Forelimb muscle (tissue), 1 donor: ENCODE data around the gene NKIRAS2. TPM values are rescaled to one million over a fixed set of nuclear protein-coding genes. Genes with fewer than 3 reads are reported as not detected.
"Not testable (repeated sequence)": the region's sequence is repeated elsewhere in the genome, so short reads cannot be mapped to it uniquely, and the experiment has no call there.

Experiments
- DNase-seq: peaks from one replicate; pipeline ENCODE4 v3.0.0-alpha.2; 2013; ENCODE audit warnings: low read depth
- polyA plus RNA-seq: library from polyadenylated mRNA; unstranded; fragments of 120-200 nt; gene quantifications from one replicate; pipeline ENCODE4 v1.2.1, GENCODE V29; 2013; ENCODE audit not compliant: insufficient read length

NKIRAS2 gene
- polyA plus RNA-seq, 1 donor = 47.9 TPM

DNA sequence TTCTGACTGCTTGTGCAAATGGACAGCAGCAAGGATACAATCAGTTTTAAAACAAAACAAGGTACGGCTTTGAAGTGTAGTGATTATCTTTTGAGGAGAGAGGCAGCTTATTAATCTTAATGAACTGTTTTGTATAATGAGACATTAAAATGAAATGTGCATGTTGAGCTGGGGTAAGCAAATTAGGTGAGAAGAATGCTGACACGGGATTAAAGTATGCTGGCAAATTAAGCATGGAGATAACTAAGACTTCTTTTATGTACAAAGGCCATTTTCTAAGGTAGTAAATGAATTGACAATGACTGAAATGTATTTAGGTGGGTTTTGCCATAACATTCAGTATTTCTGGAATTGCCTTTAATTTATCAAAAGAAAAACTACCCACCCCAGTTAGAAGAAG, 21.4 kb upstream of the NKIRAS2 start:
- DNase-seq = no peak

DNA sequence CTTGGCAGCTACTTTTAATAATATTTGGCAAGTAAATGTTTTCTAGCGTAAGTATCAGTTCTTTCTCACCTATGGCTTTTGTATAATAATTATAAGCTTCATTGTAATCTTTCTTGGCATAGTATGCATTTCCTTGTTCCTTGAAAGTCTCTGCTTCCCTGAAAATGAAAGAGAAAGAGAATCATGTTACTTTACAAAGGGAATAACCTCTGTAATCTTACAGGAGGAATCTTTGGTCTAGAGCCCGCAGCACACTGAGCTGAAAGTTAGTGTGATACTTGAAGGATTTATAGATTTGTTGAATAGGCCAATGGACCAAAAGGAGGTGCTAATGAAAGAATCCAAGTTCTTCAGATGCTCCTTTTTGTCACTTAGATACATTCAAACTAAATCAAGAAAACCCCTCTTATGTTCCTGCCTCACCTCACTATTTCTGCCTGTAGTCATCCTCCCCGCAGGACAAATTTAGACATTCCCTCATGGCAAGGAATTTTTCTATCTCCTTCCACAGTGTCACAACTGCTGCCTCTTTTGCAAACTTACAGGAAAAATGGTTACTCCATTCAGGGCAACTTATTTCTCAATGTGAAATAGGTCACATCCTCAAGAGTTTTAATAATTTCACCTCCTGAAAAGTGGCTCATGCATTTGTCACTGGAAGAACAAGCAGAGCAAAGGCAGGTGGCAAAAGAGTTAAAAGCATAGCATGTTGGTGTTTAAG, 19.3 kb upstream of the NKIRAS2 start:
- no peak for DNase-seq

DNA sequence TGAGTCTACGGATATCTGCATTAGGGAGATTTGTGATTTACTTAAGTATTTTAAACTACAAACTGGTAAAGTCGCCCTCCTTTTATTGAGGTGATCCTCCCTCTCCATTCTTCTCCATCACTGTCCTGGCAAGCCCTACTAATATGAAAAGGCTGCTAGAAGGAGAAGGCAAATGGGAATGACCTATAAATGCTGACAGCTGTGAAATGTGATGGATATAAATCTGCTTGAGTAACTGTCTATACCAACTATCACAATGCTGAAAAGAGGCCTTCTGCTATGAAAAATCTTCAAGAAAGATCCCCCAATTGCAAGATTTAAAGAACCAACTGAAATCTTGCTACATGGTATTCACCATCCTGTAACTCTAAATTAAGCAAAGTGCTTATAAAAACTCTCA, 18.2 kb upstream of the NKIRAS2 start:
- no peak for DNase-seq

DNA sequence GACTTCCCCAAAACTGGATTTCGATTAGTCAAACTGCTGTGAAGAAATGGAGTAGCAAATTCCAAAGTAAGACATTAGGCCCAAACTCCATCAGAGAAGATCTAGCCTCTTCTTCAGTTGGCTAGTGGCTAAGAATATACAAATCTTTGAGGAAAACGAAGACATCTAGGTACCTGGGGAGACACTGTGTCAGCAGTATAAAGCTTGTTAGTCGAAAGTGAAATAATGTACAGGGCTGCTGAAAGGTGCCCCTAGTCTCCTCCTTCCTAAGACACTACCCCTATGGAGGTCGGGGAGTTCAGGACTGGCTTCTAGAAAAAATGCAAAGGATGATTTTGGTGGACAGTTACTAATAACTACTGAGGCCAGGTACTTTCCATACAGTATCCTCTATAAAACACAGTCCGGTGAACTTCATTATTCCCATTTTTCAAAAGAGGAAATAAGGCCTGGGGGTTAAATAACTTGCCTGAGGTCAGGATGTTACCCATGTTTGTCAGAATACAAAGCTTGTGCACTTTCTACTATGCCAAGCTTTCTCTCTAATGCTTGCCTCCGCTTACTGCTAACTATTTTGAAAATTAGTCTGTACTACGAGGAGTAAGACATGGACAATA, 17.6 kb upstream of the NKIRAS2 start:
- DNase-seq = no peak

DNA sequence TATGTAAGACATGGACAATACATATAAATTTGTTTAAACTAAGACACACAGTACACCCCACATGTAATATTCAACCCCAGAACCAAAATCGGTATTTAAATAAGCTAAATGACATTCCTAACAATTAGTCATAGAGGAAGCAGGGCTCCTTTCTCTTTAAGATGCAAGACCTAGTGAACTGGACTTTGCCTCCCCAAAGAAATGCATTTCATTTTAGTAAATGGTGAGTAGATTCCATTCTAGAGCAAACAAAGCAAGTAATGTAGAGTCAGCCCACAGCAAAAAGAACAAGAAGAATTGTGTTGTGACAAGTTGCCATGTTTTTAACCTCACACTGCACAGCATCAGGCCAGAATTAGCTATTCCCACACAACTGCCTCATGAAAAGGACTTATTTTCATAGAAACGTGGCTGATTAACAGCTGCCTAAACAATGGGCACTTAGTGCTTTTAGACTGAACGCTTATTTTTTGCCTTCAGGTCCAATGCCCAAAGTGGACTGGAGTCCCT, 17.0 kb upstream of the NKIRAS2 start:
- no peak for DNase-seq

DNA sequence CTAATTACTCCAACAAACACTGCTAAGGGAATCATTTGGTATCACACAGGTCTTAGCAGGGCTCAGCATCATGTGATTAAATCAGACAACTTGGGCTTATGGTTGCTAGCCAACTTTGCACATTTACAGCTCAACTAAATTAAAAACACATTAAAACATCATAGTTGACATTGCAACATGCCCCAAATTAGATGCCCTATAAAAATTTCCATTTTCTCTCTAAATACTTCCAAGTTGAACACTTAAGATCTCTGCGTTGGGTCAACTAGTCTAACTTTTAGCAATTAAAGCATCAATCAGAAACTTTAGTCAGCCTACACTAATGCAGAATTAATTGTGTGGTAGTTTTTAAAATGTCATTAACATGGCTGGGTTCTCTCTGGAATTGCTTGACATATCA, 14.7 kb upstream of the NKIRAS2 start:
- no peak for DNase-seq

DNA sequence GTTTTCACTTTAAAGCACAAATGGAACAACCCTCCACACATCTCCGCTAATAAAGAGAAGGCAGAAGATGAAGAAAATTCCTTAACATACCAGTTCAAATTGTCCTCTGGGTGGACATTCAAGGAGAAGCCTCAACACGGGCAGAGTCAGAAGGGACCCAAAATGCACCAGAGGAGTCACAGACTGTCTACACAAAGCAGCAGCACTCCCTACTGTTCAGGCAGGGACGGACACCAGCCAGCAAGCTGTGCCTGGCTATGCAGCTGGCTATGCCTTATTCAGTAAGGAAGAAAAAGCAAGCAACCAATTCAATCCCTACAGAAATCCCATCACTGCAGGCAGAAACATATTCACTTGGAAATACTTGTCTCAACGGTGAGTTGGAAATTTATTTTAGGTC, 10.7 kb upstream of the NKIRAS2 start:
- DNase-seq = no peak

DNA sequence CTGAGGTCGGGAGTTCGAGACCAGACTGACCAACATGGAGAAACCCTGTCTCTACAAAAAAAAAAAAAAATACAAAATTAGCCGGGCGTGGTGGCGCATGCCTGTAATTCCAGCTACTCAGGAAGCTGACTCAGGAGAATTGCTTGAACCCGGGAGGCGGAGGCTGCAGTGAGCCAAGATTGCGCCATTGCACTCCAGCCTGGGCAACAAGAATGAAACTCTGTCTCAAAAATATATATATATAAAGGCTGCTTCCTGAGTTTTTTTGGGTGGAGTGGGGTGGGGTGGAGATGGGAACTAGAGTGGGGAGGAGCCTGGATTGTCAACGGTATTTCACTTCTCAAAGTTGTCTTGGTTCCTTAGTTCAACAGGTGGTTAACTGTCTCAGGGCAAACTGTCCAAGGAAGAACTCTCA, 9.6 kb upstream of the NKIRAS2 start:
- not testable (repeated sequence) for DNase-seq

DNA sequence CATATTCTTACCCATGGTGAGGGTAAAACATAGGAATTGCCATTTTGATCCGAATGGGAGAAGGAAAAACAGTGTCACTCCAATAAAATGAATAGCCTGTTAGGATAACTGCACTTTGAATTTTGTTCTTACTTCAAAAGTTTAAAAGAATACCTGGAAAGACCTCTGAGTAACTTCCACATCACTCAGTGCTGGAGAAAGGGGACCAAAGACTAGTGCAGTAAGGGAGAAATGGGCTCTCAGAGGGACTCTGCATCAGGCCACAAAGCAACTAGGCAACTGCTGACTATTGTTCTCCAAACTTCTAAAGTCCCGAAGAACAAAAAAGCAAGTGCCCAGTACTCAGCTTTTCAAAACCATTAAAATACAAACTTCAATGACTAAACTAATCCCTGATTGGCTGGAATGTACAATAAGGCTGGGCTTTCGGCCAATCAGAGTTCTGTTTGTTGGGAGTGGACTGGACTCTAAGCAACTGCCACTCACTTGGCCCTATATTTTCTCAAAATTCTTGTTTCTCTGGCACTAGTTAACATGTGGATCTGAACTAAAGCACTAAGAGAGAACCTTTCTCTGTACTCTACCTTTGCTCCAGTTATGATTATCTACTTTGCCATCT, 8.9 kb upstream of the NKIRAS2 start:
- DNase-seq = no peak

DNA sequence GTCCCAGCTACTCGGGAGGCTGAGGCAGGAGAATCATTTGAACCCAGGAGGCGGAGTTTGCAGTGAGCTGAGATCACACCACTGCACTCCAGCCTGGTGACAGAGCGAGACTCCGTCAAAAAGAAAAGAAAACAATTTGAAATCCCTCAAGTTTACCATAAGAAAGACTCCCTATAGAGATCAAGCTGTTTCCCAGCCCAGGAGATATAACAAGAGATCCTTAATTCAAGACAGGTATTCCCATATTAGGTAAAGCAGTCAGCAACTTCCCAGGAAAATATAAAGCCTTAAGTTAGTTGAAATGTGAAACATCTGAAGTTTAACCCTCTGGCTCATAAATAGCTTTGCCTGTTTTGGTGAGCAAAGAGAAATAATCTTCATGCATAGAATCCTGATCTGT, 7.5 kb upstream of the NKIRAS2 start:
- not testable (repeated sequence) for DNase-seq

DNA sequence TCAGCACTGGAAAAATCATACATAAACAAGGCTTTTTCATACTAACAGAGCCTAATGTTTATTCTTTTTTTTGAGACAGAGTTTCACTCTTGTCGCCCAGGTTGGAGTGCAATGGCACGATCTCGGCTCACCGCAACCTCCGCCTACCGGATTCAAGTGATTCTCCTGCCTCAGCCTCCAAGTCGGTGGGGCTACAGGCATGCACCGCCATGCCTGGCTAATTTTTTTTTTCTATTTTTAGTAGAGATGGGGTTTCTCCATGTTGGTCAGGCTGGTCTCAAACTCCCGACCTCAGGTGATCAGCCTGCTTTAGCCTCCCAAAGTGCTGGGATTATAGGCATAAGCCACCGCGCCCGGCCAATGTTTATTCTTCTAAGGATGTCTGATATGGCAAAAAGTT, 6.2 kb upstream of the NKIRAS2 start:
- DNase-seq = not testable (repeated sequence)

DNA sequence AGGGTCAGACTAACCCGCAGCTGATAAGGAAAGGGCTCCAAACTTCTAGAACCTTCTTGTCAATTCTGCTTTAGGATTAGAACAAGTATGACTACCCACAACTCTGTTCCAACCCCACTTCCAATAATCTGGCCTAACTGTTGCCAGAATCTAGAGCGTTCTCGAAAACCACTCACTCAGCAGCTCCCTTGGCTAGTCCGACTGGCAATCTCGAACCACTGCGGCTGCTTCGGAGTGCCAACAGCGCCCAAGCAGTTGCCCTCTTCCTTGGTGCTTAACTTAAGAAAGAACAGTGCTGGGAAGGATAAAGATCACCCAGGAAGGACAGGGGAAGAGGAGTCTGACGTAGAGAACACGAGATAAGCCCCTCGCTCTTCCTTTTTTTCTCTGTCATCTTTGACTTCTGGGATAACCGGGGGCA, 3.5 kb upstream of the NKIRAS2 start:
- DNase-seq = no peak

DNA sequence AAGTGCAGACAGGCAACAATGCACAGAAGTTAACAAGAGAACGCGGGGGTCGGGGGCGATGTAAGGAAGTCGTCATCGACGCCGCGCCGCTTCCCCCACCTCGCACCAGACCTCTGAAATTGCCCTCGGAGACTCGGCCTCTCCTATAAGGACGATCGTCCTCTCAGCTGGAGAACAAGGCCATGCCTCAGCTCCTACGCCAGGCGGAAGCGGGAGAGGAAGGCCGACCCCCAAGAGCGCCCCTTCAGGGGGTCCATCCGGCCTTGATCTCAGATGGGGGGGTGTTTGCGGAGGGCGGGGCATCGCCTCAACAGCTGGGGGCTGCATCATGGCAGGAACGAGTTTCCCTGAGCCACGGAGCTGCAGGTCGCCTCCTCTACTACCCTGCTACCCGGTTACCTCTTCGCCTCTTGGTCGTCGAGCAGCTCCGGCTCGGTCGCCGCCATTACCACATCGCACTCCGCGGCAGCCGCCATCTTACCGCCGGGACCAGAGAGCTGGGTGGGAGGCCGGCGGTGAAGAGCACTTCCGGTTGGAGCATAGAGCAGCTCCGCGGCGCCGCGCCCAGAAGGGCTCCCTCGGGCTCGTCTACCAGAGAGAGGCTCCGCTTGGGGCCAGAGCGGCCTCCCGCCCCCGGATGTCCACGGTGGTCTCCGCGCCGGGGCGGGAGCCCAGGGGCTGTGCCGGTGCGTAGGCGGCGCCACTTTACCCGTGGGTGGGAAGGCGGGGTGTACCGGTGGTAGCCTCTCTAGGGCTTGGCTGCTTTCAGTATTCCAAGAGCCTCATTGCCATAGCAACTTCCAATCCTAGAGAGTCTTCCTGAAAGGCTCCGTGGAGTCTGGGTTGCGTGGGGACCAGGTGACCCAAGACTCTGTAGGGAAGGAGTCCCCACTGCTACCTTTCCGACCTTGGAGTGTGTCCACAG, 2.7 kb upstream of the NKIRAS2 start, which contains the start of gene DNAJC7:
TSS of gene DNAJC7 (minus strand) at position 499 of the 925 bp plus-strand sequence. CDS start at position 476, 23 bp downstream.
- peak; percentile 79 for DNase-seq

DNA sequence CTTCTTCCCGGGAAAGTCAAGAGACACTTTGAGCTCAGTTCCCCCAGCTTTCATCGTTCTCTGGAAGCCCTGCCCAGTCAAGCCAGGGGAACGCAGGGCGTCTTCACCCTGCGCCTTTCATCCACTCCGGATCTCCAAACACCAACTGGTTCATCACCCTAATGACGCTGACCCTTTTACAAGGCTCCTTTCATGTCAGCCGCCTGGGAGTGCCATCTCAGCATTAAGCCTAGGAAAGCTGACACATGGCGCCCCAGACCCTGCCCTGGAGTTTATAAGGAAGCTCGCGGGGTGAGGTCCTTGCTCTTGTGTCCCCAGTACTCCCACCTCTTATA, 2.1 kb upstream of the NKIRAS2 start:
- no peak for DNase-seq

DNA sequence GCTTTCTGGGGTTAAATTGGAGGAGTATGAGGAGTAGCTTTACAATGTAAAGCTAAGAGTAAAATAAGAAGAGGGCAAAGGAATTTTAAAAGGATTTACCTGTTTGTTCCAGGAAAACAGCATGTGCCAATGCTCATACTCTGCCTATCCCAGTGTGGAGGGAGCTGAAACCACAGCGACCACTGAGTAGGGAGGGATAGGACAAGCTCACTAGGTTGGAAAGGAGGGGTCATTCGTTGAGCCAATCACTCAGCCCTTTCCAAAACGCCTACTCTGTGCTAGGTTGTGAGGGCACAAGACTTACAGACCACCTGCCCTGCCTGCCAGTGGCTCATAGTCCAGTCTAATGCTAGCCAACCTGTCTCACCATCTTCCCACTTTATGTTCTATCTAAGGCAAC, 1.6 kb upstream of the NKIRAS2 start:
- no peak for DNase-seq

DNA sequence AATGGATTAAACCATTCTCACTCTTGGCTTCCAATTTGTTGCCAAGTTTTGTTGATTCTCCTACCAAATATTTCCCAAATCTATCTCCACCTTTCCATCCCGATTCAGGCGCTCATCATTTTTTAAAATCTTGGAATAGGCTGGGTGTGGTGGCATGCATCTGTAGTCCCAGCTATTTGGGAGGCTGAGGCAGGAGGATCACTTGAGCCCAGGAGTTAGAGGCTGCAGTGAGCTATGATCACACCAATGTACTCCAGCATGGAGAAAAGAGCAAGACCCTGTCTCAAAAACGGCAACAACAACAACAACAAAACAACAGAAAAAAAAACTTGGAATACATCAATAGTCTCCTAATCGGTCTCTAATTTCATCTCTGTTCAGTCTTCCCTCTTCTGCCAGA, 902 bp upstream of the NKIRAS2 start:
- DNase-seq = no peak

DNA sequence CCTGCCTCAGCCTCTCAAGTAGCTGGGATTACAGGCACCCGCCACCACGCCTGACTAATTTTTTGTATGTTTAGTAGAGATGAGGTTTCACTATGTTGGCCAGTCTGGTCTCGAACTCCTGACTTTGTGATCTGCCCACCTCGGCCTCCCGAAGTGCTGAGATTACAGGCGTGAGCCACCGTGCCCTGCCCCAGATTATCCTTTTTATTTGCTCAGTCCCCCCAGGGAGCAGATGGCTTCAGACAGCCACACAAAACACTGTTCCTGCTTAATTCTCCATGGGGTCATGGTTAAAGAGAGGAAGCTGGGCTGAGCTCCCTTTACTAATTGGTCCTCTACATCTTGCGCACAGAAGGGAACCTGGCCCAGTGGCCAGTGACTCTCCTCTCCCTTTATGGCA, 955 bp downstream of the NKIRAS2 start:
- DNase-seq = not testable (repeated sequence)

DNA sequence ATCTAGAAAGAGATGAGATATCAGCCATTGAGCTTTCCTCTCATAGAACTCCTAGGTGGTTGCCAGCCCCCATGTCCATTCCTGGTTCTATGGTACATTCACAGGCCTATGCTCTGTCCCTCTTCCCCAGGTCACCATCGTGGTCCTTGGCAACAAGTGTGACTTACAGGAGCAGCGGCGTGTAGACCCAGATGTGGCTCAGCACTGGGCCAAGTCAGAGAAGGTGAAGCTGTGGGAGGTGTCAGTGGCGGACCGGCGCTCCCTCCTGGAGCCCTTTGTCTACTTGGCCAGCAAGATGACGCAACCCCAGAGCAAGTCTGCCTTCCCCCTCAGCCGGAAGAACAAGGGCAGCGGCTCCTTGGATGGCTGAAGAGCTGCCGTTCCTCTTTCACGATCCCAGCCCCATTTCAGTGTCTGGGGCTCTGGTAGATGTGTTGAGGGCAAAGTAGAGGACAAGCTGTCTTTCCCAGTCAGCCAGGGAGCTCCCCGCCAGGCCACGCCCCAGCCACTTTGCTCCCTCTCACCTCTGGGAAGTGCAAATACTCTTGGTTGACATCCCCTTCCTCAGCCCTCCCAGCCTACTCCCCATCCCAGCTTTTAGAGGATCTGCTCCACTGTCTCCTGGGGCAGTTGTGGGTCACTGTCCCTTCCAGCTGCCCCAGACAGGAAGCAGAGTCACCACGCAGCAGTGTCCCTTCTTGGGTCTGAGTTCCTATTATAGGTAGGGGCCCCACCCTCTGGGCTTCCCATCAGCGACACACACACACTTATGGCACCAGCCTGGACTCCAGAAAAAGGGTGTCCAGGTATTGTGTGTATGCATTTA, 3.8 kb downstream of the NKIRAS2 start:
- DNase-seq = no peak

DNA sequence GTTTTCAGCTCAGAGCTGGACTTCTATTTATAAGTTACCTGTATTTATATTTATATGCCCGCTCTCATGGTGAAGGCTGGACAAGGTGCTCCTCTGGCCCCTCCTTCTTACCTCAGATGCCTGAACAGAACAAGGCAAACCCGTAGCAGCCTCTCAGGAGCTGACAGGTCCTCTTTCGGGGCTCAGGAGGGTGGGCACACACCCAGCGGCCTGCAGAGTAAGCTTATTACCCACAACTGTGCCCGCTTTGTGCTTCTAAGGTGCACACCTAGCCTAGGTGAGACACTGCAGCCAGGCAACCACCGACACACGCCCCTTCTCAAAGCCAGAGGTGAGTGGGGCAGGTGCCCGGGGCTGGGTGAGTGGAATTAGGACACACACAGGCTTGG, 5.3 kb downstream of the NKIRAS2 start:
- DNase-seq = no peak

DNA sequence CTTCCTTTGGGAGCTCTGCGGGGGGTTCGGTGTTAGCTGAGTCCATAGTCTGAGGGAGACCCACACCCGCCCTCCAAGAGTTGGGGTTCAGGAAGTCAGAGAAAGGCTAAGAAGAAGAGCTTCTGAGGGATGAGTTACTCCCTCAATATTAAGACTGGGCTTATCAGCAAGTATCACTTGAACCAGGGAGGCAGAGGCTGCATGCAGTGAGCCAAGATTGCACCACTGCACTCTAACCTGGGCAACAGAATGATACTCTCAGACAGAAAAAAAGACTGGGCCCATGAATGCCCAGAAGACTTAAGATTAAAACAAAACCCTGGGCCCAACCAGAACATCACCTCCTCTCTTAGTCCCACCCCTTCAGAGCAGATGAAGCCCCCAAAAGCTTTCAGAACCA, 6.0 kb downstream of the NKIRAS2 start:
- DNase-seq = no peak
